Vagina (tissue), 2 donors: Measurements from ENCODE around the gene SYCP2.

ENCODE experiments used
- POLR2A ChIP-seq, 2 donors: fragments of 450-650 bp; IDR thresholded peaks; one replicate each; pipeline ENCODE4 v1.6.1; 2017; ENCODE audit warnings: antibody characterized with exemption in 2 of 2, mild to moderate bottlenecking in 2 of 2, moderate library complexity in 2 of 2
- TF ChIP-seq, protein P1 (sequence below), 3 experiments: fragments of 450-650 bp in 2 of 3; fragments of 200-600 bp in 1 of 3; sonication (generic) in 1 of 3; IDR thresholded peaks; one replicate each; pipeline ENCODE4 v1.5.1; 2017 to 2019; ENCODE audit warnings: antibody characterized with exemption in 3 of 3, mild to moderate bottlenecking in 2 of 3, moderate library complexity in 2 of 3

GRCh38 chr20:59945731-59946130, 12.3 kb upstream of the SYCP2 start:
- TF ChIP-seq, protein P1, sequence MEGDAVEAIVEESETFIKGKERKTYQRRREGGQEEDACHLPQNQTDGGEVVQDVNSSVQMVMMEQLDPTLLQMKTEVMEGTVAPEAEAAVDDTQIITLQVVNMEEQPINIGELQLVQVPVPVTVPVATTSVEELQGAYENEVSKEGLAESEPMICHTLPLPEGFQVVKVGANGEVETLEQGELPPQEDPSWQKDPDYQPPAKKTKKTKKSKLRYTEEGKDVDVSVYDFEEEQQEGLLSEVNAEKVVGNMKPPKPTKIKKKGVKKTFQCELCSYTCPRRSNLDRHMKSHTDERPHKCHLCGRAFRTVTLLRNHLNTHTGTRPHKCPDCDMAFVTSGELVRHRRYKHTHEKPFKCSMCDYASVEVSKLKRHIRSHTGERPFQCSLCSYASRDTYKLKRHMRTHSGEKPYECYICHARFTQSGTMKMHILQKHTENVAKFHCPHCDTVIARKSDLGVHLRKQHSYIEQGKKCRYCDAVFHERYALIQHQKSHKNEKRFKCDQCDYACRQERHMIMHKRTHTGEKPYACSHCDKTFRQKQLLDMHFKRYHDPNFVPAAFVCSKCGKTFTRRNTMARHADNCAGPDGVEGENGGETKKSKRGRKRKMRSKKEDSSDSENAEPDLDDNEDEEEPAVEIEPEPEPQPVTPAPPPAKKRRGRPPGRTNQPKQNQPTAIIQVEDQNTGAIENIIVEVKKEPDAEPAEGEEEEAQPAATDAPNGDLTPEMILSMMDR (IDR thresholded peaks at IDR 0.05), result no peak
- no peak for TF ChIP-seq POLR2A (IDR thresholded peaks at IDR 0.05)
